ES-I3 (cell line): ENCODE measurements around the gene STRN.
"Not testable (repeated sequence)": the region's sequence is repeated elsewhere in the genome, so short reads cannot be mapped to it uniquely, and the experiment has no call there.

Experiments
- H3K36me3 ChIP-seq: 2 replicates; pipeline ENCODE4 v1.6.1; 2013; ENCODE audit warnings: mild to moderate bottlenecking, low read length, control low read depth, moderate library complexity; ENCODE audit not compliant: insufficient read depth
- H3K4me1 ChIP-seq: 2 replicates; pipeline ENCODE4 v1.6.1; 2013; ENCODE audit warnings: mild to moderate bottlenecking, control low read depth, low read length; ENCODE audit not compliant: insufficient read depth
- H3K9ac ChIP-seq: 2 replicates; pipeline ENCODE4 v1.6.1; 2013; ENCODE audit warnings: low read depth, mild to moderate bottlenecking, low read length, moderate library complexity
- H3K9me3 ChIP-seq: 2 replicates; pipeline ENCODE4 v1.6.1; 2013; ENCODE audit warnings: mild to moderate bottlenecking, low read length, moderate library complexity; ENCODE audit not compliant: control insufficient read depth, insufficient read depth

STRN gene, protein sequence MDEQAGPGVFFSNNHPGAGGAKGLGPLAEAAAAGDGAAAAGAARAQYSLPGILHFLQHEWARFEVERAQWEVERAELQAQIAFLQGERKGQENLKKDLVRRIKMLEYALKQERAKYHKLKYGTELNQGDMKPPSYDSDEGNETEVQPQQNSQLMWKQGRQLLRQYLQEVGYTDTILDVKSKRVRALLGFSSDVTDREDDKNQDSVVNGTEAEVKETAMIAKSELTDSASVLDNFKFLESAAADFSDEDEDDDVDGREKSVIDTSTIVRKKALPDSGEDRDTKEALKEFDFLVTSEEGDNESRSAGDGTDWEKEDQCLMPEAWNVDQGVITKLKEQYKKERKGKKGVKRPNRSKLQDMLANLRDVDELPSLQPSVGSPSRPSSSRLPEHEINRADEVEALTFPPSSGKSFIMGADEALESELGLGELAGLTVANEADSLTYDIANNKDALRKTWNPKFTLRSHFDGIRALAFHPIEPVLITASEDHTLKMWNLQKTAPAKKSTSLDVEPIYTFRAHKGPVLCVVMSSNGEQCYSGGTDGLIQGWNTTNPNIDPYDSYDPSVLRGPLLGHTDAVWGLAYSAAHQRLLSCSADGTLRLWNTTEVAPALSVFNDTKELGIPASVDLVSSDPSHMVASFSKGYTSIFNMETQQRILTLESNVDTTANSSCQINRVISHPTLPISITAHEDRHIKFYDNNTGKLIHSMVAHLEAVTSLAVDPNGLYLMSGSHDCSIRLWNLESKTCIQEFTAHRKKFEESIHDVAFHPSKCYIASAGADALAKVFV

DNA sequence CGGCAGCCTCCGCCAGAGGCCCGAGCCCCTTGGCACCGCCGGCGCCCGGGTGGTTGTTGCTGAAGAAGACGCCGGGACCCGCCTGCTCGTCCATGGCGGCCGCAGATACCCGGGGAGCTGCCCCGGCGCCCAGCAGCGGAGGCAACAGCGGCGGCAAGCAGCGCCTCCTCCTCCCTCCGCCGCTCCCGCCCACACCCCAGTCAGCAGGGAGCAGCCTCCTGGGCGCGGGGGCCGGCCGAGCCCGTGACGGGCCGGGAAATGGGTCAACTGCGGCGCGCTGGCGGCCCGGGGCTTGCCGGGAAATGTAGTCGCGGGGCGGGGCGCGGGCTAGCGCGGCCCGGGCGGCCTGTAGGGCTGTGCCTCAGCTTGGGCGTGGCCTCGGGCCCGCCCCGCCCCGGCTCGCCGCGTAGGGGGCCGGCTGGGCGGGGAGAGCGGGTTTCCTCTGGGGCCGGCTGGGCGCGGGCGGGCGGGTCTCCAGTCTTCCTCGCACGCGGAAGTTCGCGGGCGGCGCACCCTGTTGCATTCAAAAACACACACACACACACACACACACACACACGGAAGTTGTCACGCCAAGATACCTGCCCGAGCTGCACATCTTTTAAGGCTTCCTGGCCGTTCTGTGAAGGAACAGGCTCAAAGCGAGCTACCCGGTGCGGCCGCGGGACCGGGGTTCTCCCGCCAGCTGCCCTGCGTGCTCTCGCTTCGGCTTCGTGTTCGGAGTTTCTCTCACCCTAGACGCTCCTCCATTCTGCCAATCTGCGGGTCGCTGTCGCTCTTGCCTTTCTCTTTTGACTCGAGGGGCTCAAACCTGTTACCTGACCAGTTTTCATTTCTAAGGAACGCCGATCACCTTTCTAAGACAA is at the start of gene STRN:
STRN (minus strand) TSS at position 167 of the 866 bp plus-strand sequence; CDS start at position 94, 73 bp downstream.
- Histone ChIP-seq H3K36me3 (no peaks in the 10 kb centered on the region), H3K4me1 (peaks cover 21% of the 10 kb centered on the region), H3K9me3 (no peaks in the 10 kb centered on the region), H3K9ac (peak within 1 kb of the TSS; percentile 67)

GRCh38 chr2:37013315-37013641 is 46.9 kb upstream of the STRN start:
- no peaks in the 10 kb centered on the region for H3K36me3 ChIP-seq
- no peaks in the 10 kb centered on the region for H3K9me3 ChIP-seq
- H3K4me1 ChIP-seq: no peaks in the 10 kb centered on the region; the same call in 1 of the 2 replicates
- H3K9ac ChIP-seq: no peak overlapping the region

GRCh38 chr2:37011130-37011529 is 44.8 kb upstream of the STRN start:
- Histone ChIP-seq H3K9me3 (no peaks in the 10 kb centered on the region), H3K36me3 (no peaks in the 10 kb centered on the region), H3K9ac (no peak overlapping the region), H3K4me1 (no peaks in the 10 kb centered on the region; the same call in 1 of the 2 replicates)

DNA sequence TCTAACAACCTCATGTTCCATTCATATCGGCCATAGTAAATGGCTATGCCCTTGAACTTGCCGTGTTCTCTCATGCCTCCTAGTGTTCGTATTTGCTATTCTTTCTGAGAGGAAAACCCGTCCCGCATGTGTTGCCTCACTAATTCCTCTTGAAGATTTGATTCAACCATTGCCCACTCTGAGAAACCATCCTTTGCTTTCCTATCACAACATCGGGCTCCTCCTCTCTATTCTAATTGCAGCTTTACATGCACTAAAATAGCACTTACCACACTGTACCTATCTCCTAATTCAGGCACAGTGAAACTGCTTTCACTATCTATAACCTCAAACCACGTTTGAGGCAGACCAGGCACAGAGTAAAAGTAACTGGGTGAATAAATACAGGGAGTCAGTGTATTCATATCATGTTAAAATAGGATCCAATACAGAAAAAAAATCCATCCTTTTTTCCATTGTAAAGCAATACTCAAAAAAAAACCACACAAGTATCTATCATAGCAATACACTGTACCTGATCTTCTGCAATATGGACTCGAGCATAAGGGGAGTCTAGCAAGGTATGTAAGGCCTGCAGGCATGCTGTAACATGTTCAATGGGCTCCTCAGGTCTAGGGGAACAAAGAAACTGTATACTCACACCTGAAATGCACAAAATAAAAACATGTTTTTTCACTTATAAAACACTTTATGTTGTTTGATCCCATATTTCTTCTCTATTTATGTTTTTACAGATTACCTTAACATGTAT is 39.0 kb upstream of the STRN start:
- Histone ChIP-seq H3K9ac (no peak overlapping the region), H3K9me3 (no peaks in the 10 kb centered on the region), H3K36me3 (peaks cover 5% of the 10 kb centered on the region; the same call in 1 of the 2 replicates), H3K4me1 (no peaks in the 10 kb centered on the region)

GRCh38 chr2:37000988-37001556 is 34.7 kb upstream of the STRN start:
- H3K9me3 ChIP-seq: no peaks in the 10 kb centered on the region
- H3K4me1 ChIP-seq: no peaks in the 10 kb centered on the region
- peaks cover 5% of the 10 kb centered on the region; the same call in 1 of the 2 replicates for H3K36me3 ChIP-seq
- H3K9ac ChIP-seq: no peak overlapping the region

GRCh38 chr2:37000318-37000717 is 34.0 kb upstream of the STRN start:
- Histone ChIP-seq H3K36me3 (peaks cover 5% of the 10 kb centered on the region; the same call in 1 of the 2 replicates), H3K9me3 (no peaks in the 10 kb centered on the region), H3K4me1 (no peaks in the 10 kb centered on the region), H3K9ac (no peak overlapping the region)

- not testable (repeated sequence) for H3K4me1 ChIP-seq, H3K36me3 ChIP-seq, H3K9ac ChIP-seq
Measured at GRCh38 chr2:36999416-36999815, 33.1 kb upstream of the STRN start.

DNA sequence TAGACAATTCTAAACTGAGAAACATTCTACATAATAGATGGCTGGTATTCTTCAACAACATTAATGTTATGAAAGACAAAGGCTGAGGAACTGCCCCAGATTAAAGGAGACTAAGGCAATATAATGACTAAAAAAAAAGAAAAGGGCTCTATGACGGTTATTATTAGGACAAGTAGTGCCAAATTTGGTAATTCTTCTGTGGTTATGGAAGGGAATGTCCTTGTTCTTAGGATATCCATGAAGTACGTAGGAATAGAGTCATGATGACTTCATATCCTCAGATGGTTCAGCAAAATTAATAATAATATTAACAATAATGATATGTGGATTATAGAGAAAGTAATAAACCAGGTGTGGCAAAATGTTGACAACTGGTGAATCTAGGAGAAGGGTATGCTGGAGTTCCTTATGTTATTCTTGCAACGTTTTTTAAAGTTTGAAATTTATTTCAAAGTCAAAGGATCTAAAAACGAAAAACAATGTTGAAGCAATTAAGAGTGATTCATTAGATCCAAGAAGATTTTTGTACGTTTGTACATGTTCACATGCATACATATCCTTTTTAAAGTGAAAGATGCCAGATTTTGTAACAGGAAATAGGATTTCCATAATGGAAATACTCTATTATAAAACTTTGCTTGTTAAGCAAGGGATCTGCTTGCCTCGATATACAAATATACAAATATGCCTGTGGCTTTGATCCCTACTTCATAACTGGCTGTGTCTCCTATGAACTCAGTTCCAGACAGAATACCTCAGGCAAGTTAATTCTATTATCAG is 27.7 kb upstream of the STRN start:
- H3K9me3 ChIP-seq: no peaks in the 10 kb centered on the region
- H3K36me3 ChIP-seq: no peaks in the 10 kb centered on the region
- no peaks in the 10 kb centered on the region for H3K4me1 ChIP-seq
- no peak overlapping the region for H3K9ac ChIP-seq

More at GRCh38 chr2:36999416-36999815, 33.1 kb upstream of the STRN start:
- not testable (repeated sequence) for H3K9me3 ChIP-seq

GRCh38 chr2:36988008-36988407 is 21.7 kb upstream of the STRN start:
- H3K9ac ChIP-seq: no peak overlapping the region
- no peaks in the 10 kb centered on the region for H3K4me1 ChIP-seq
- no peaks in the 10 kb centered on the region for H3K9me3 ChIP-seq
- no peaks in the 10 kb centered on the region for H3K36me3 ChIP-seq

- Histone ChIP-seq H3K9ac (no peak overlapping the region), H3K4me1 (no peaks in the 10 kb centered on the region), H3K36me3 (no peaks in the 10 kb centered on the region), H3K9me3 (no peaks in the 10 kb centered on the region)
Measured at GRCh38 chr2:36982467-36982866, 16.1 kb upstream of the STRN start.

DNA sequence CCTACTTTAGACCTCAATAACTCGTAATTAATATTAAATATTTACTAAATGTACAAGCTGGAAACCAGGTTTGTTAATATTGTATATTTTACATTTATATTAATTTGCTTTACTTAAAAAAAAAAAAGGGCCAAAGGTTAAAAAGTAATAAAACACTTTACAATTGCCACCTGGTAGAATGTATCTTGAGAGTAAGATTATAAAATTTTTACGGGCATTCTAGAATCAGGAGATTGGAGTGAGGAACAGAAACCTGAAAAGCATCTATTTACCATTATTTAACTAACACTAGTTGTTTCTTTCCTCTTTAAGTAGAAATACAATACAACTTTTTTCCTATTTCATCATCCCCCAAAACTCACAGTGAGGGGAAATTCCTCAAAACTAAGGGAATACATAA is 15.6 kb upstream of the STRN start:
- no peaks in the 10 kb centered on the region for H3K4me1 ChIP-seq
- H3K9me3 ChIP-seq: no peaks in the 10 kb centered on the region
- no peak overlapping the region for H3K9ac ChIP-seq
- H3K36me3 ChIP-seq: no peaks in the 10 kb centered on the region

DNA sequence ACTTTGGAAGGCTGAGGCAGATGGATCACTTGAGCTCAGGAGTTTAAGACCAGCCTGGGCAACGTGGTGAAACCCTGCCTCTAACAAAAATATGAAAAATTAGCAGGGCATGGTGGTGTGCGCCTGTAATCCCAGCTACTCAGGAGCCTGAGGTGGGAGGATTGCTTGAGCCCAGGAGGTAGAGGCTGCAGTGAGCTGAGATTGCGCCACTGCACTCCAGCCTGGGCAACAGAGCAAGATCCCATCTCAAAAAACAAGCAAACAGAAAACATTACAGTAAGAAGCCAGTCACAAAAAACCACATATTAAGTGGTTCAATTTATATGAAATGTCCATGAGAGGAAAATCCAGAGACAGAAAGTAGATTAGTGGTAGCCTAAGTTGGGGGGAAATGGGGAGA is 12.7 kb upstream of the STRN start:
- H3K9ac ChIP-seq, H3K4me1 ChIP-seq, H3K36me3 ChIP-seq, H3K9me3 ChIP-seq: not testable (repeated sequence)

GRCh38 chr2:36976065-36976464 is 9.7 kb upstream of the STRN start:
- H3K4me1 ChIP-seq: 0 out of 2 replicates have a peak, but pooled peaks cover 4% of the 10 kb centered on the region
- no peak overlapping the region for H3K9ac ChIP-seq
- H3K9me3 ChIP-seq: no peaks in the 10 kb centered on the region
- no peaks in the 10 kb centered on the region for H3K36me3 ChIP-seq
